ENCODE results near the gene LMF2.

Gene LMF2

GRCh38 chr22:50526108-50526833 is 18.8 kb upstream of the LMF2 start (continued):
- TF ChIP-seq ZNF280D (tag by site-specific recombination; IDR thresholded peaks at IDR 0.05): no peak
- no peak for TF ChIP-seq ZNF202 (tag by site-specific recombination; IDR thresholded peaks at IDR 0.05; ENCODE audit: borderline replicate concordance)
- TF ChIP-seq SETDB1 (IDR thresholded peaks at IDR 0.05; ENCODE audit: insufficient read length, low read length): no peak
- no peak for TF ChIP-seq ZFP69B (tag by site-specific recombination; IDR thresholded peaks at IDR 0.05)
- no peak for TF ChIP-seq ZNF560 (tag by site-specific recombination; IDR thresholded peaks at IDR 0.05; ENCODE audit: borderline replicate concordance)
- TF ChIP-seq GLI2 (tag by site-specific recombination; IDR thresholded peaks at IDR 0.05; ENCODE audit: borderline replicate concordance, low read depth): no peak
- TF ChIP-seq IKZF3 (tag by site-specific recombination; IDR thresholded peaks at IDR 0.05): peak; percentile 45; the same call in 1 of the 2 replicates
- TF ChIP-seq ZSCAN30 (tag by site-specific recombination; IDR thresholded peaks at IDR 0.05): peak; percentile 46
- TF ChIP-seq SCRT2 (tag by site-specific recombination; IDR thresholded peaks at IDR 0.05): no peak

- TF ChIP-seq ZNF362 (tag by site-specific recombination; IDR thresholded peaks at IDR 0.05) (no peak), ZNF398 (tag by site-specific recombination; IDR thresholded peaks at IDR 0.05) (0 out of 2 replicates have a peak, but pooled peaks have one; percentile 2), ZNF596 (tag by site-specific recombination; IDR thresholded peaks at IDR 0.05) (peak; percentile 56), ZNF585B (tag by site-specific recombination; IDR thresholded peaks at IDR 0.05) (no peak), ZNF133 (tag by site-specific recombination; IDR thresholded peaks at IDR 0.05) (no peak), INSM2 (tag by site-specific recombination; IDR thresholded peaks at IDR 0.05) (no peak), ZNF580 (tag by site-specific recombination; IDR thresholded peaks at IDR 0.05) (no peak)
- Histone ChIP-seq H3K36me3 (ENCODE audit: control insufficient read depth in 2 of 2, insufficient read depth in 1 of 2, low read length in 2 of 2) (peaks cover 0 to 39% of the 10 kb centered on the region in 2 experiments; a peak in 1 of 3 replicates), H3K9me3 (ENCODE audit: control insufficient read depth, insufficient read depth, low read depth, low read length) (no peaks in the 10 kb centered on the region), H3K4me3 (ENCODE audit: low read depth, low read length) (peak overlapping the region; percentile 79), H3K27ac (ENCODE audit: extremely low read depth, low read depth, low read length) (peak overlapping the region; percentile 90), H3K4me1 (ENCODE audit: control insufficient read depth, insufficient read depth, low read length) (no peaks in the 10 kb centered on the region; the same call in 1 of the 2 replicates)
- ChIA-PET CTCF (interaction anchor here (0.6 to 2.7 kb wide), 53 partner anchors 8 to 735 kb away, joined by 3 to 37 read pairs (median 4); partner anchors contain the start of genes KLHDC7B, LMF2, NCAPH2 and SYCE3), POLR2A (interaction anchor here (0.6 to 5.3 kb wide), 41 partner anchors 9 to 758 kb away, joined by 3 to 189 read pairs (median 5); partner anchors contain the start of genes ARSA, CHKB, CPT1B and HDAC10)
Observed at GRCh38 chr22:50525858-50526107, 18.3 kb upstream of the LMF2 start.
